Measurements from ENCODE around the gene CNP.

CNP gene

GRCh38 chr17:41966463-41967140 lies at the start of gene CNP:
CNP (plus strand) TSS chr17:41966795; CDS start chr17:41966885, 90 bp downstream.
- ChIA-PET CTCF (interaction anchor here (0.5 to 0.9 kb wide), 3 partner anchors 11 to 270 kb away, joined by 3 to 6 read pairs (median 3); no protein-coding TSS in a partner anchor), POLR2A (ENCODE audit: low non-redundant PET) (interaction anchor here (0.7 to 2.4 kb wide), 6 partner anchors 9 to 555 kb away, joined by 3 to 11 read pairs (median 4); partner anchors contain the start of gene DNAJC7)
- DNase-seq (ENCODE audit: low spot score) = peak; percentile 92
- H3K27ac ChIP-seq = peak within 1 kb of the TSS; percentile 89
- no peak for TF ChIP-seq CTCF (conservative IDR thresholded peaks at IDR 0.05; ENCODE audit: low read depth)

GRCh38 chr17:41917192-41917591 lies 49.4 kb upstream of the CNP start:
- ChIA-PET POLR2A (ENCODE audit: low non-redundant PET) (no interaction called here), CTCF (no interaction called here)
- DNase-seq (ENCODE audit: low spot score) = peak; percentile 8
- TF ChIP-seq CTCF (conservative IDR thresholded peaks at IDR 0.05; ENCODE audit: low read depth) = no peak
- H3K27ac ChIP-seq = peak overlapping the region; percentile 94

- ChIA-PET CTCF (interaction anchor here (0.7 kb wide), 1 partner anchor 612 kb away, joined by 3 read pairs; no protein-coding TSS in a partner anchor), POLR2A (ENCODE audit: low non-redundant PET) (interaction anchor here (0.5 to 0.7 kb wide), 2 partner anchors 57 to 105 kb away, joined by 3 to 5 read pairs; partner anchors contain the start of gene FKBP10)
- peak; percentile 30 for DNase-seq (ENCODE audit: low spot score)
- TF ChIP-seq CTCF (conservative IDR thresholded peaks at IDR 0.05; ENCODE audit: low read depth) = no peak
- peak overlapping the region; percentile 94 for H3K27ac ChIP-seq
These were observed 48.8 kb upstream of the CNP start for GRCh38 chr17:41917679-41918313.

- TF ChIP-seq CTCF (conservative IDR thresholded peaks at IDR 0.05; ENCODE audit: low read depth) = no peak
- DNase-seq (ENCODE audit: low spot score) = peak; percentile 98
- peak within 1 kb of the TSS; percentile 94 for H3K27ac ChIP-seq
- ChIA-PET CTCF (interaction anchor here (0.7 kb wide), 1 partner anchor 611 kb away, joined by 3 read pairs; no protein-coding TSS in a partner anchor), POLR2A (ENCODE audit: low non-redundant PET) (interaction anchor here (0.5 to 0.9 kb wide), 4 partner anchors 12 to 106 kb away, joined by 3 to 8 read pairs (median 4); partner anchors contain the start of genes FKBP10 and ODAD4)
These were observed 48.1 kb upstream of the CNP start, which contains the start of gene ACLY for GRCh38 chr17:41918314-41919164. ACLY (minus strand) TSS chr17:41918951; CDS start chr17:41913873, 5,078 bp downstream.

- ChIA-PET CTCF (interaction anchor here (0.7 kb wide), 1 partner anchor 107 kb away, joined by 3 read pairs; the partner anchor contains the start of gene P3H4), POLR2A (ENCODE audit: low non-redundant PET) (interaction anchor here (0.9 kb wide), 1 partner anchor 11 kb away, joined by 3 read pairs; the partner anchor contains the start of gene ODAD4)
- DNase-seq (ENCODE audit: low spot score) = peak; percentile 77
- peak overlapping the region; percentile 94 for H3K27ac ChIP-seq
- TF ChIP-seq CTCF (conservative IDR thresholded peaks at IDR 0.05; ENCODE audit: low read depth) = no peak
These were observed 47.3 kb upstream of the CNP start for GRCh38 chr17:41919165-41919817.

All from RWPE1 (cell line).